ENCODE measurements around the gene UBL7.
"Not testable (repeated sequence)": the region's sequence is repeated elsewhere in the genome, so short reads cannot be mapped to it uniquely, and the experiment has no call there.

UBL7 gene, protein sequence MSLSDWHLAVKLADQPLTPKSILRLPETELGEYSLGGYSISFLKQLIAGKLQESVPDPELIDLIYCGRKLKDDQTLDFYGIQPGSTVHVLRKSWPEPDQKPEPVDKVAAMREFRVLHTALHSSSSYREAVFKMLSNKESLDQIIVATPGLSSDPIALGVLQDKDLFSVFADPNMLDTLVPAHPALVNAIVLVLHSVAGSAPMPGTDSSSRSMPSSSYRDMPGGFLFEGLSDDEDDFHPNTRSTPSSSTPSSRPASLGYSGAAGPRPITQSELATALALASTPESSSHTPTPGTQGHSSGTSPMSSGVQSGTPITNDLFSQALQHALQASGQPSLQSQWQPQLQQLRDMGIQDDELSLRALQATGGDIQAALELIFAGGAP

DNA sequence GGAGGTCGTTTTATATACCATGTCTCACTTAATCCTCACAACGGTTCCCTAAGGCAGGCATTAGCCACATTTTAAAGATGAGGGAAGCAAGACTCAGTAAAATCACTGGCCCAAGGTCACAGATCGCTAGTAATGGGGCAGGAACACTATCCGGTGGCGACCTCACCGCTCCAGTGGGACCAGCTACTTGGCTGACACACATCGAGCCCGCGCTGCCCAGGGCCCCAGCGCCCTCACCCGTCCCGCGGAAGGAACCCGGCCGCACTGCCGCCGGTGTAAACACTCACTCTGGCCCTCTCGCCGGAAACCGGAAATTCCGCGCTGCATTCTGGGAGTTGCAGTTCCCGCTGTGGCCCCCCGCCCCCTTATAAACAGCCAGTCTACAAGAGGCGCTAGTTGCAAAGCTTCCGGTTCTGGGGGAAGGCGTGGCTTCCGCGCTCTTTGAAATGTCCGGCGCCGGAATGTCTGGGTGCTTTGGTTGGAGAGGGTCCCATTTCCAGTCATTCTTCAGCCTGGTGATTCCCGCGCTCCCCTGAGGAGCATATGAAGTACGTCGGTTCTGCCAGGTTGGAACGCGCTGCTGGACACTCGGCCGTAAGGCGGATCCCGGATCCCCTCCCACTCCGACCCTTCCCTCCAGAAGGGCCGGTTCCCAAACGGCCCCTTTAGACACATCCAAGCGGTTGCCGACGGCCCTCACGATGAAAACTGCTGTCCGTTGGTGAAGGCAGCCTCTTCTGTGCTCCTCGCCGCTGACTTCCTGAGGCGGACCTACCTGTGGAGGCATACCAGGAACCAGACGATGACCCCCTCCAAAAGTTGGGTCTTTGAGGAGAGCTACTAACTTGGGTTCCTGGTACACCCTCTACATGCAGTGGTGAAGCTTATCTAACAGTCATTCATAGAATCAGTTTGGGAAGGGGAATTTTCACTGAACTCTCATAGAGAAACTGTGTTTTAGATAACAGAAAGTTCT, at the start of gene UBL7:
TSS of gene UBL7 (minus strand) at position 290 of the 976 bp plus-strand sequence. CDS start 2,293 bp downstream, outside the sequence.
- peak; percentile 92 for FAIRE-seq
- DNase-seq (ENCODE audit: extremely low spot score, insufficient read length, low read depth) = peak; percentile 88

DNA sequence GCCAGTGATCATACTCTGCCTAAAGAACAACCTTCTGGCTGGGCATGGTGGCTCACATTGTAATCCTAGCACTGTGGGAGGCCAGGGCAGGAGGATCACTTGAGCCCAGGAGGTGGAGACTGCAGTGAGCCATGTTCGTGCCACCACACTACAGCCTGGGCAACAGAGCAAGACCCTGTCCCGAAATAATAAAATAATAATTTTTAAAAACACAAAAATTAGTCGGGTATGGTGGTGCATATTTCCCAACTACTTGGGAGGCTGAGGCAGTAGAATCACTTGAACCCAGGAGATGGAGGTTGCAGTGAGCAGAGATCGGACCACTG, 45.5 kb upstream of the UBL7 start:
- FAIRE-seq (no peak), DNase-seq (ENCODE audit: extremely low spot score, insufficient read length, low read depth) (no peak)

DNA sequence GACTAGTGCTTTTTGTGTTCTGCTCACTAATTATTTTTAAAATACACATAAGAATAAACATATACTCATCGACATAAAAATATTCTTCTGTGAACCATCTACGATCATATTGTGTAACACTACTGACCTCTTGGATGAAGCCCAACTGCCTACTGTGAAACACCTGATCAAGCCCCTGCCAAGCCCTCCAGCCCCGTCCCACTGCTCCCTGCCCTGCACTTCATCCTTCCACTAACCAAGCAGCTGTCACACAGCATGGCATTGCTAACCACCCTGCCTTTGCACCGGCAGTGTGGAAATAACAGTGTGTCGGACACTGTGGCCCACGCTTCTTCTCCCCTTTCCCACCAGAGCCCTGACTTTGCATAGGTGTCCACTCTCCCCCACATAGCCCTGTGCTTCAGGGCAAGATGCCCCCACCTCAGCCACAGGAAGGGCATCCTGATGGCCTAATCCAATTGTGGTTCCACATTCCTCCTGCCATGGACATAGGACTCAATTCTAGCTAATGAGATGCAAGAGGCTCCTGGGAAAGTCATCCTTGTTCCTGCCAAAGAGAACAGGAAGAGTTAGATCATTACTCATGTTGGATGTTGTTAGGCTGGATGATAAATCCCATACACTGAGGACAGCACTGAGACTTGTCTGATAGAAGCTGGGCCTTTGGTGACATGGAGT, 45.0 kb upstream of the UBL7 start:
- FAIRE-seq = no peak
- DNase-seq (ENCODE audit: extremely low spot score, insufficient read length, low read depth) = no peak

DNA sequence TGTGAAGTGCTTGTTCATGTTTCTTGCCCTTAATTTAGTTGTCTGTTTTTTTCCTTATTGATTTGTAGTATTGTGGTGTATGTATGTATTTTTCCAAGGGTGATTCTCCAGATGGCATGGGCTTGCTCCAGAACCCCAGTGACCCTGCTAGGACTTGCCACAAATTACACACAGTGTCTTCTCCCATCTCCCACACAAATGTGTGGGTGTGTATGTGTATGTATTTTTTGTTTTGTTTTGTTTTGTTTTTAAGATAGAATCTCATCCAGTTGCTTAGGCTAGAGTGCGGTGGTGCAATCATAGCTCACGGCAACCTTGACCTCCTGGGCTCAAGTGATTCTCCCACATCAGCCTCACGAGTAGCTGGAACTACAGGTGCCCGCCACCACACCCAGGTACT, 43.9 kb upstream of the UBL7 start:
- no peak for FAIRE-seq
- no peak for DNase-seq (ENCODE audit: extremely low spot score, insufficient read length, low read depth)

DNA sequence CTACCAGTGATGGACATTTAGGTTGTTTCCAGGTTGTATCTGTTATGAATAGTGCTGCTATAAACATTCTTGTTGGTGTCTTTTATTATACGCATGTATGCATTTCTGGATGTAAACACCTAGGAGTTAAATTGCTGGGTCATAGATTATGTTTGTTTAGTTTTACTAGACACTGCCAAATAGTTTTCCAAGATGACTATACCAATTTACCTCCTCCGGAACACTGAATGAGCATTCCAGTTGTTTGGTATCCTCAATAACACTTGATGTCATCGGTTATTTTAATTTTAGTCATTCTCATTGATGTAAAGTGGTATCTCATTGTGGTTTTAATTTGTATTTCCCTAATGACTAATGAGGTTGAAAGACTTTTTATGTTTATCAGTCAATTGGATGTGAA, 43.5 kb upstream of the UBL7 start:
- no peak for DNase-seq (ENCODE audit: extremely low spot score, insufficient read length, low read depth)
- no peak for FAIRE-seq

DNA sequence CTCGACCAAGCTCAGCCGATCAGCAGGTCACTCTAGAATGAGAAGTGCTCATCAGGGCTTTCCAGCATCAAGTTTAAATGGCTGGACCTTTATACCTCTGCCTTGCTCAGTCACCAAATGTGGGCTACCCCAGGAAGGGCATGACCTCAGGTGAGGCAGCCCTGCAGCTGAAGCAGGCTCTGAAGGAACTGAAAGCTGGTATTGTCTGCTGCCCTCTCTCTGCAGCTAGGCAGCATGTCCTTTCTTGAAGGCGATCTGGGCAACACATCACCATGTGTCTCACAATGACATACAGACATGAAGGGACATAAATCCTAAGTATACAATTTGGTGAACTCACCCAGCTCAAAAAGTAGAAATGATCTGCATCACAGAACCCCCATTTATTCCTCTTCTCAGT, 41.3 kb upstream of the UBL7 start:
- DNase-seq (ENCODE audit: extremely low spot score, insufficient read length, low read depth) (no peak), FAIRE-seq (peak; percentile 72)

DNA sequence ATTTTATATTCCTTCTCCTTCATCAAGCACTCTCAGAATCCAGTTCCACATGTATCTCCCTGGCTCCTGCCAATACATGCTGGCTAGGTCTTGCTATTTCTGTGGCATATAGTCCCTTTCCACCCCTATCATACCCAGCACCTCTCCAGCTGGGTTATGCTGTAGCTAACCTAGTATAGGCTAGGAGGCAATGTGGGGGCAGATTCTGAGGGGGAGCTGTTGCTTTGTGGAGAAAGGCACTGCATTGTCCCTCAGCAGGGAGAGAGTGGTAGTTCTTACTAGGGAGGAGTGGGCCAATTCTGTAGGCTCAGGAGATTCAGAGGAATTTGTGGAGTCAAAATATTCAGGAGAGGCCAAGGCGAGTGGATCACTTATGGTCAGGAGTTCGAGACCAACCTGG, 39.4 kb upstream of the UBL7 start:
- no peak for FAIRE-seq

DNA sequence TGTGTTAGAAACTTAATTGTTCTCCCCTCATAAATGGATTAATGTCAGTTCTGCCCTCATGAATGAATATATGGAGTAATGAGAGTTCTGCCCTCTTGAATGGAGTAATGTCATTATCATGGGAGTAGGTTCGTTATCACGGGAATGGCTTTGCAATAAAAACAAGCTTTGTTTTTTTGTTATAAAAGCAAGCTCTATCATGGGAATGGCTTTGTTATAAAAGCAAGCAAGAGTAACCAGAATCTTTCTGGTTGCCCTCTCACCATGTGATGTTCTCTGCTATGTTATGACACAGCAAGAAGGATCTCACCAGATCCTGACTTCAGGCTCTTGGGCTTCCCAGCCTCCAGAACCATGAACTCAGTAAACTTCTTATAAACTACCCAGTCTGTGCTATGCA, 38.4 kb upstream of the UBL7 start:
- DNase-seq (ENCODE audit: extremely low spot score, insufficient read length, low read depth) (no peak), FAIRE-seq (no peak)

More for the DNA sequence above, 39.4 kb upstream of the UBL7 start:
- no peak for DNase-seq (ENCODE audit: extremely low spot score, insufficient read length, low read depth)

DNA sequence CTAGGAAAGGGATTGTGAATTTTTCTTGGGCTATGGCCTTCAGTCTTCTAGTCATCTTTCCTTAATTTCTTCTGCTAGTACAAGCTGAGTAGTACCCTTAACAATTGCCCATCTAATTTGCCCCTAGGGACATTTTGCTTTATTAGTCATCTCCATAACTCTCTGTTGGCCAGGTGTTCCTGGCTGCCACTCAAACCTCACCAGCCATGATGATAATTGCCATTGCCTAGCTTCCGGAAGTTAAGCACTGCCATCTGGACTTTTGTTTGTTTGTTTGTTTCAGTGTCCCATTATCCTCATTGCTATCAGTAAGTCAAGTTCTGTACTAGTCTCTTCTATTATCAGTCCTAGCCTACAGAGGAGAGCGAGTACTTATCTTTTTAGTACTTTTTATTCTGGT, 36.6 kb upstream of the UBL7 start:
- FAIRE-seq (no peak), DNase-seq (ENCODE audit: extremely low spot score, insufficient read length, low read depth) (no peak)

DNA sequence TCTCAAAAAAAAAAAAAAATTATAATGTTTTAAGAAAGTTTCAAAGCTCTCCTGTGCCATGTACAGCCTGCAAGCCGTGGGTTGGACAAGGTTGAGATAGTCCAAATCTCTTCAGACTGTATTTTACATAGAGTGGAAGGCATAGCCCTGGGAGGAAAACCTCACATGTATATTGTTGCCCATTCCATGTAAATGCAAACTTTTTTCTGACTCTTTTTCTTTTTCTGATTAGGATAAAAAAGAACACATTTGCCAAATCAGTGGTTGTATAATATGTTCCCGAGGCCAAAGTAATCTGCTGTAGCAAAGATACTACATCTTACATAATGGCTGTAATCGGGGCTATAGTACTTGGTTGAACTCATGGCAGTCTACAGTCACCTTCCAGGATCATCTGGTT, 35.7 kb upstream of the UBL7 start:
- FAIRE-seq (no peak), DNase-seq (ENCODE audit: extremely low spot score, insufficient read length, low read depth) (no peak)

DNA sequence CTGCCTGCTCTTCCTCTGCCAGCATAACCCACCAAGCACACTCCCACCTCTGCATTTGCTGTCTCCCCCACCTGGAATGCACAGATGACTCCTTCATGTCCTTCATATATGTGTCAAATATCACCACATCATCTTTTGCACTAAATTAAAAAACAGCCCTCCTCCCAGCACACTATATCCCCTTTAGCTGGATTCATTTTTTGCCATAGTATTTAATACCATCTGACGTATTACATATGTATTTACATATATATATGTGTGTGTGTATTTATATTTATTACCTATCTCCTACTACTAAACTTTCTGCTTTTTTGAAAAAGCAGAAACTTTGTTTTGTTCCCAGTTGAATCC, 29.4 kb upstream of the UBL7 start:
- FAIRE-seq = no peak
- DNase-seq (ENCODE audit: extremely low spot score, insufficient read length, low read depth) = no peak

DNA sequence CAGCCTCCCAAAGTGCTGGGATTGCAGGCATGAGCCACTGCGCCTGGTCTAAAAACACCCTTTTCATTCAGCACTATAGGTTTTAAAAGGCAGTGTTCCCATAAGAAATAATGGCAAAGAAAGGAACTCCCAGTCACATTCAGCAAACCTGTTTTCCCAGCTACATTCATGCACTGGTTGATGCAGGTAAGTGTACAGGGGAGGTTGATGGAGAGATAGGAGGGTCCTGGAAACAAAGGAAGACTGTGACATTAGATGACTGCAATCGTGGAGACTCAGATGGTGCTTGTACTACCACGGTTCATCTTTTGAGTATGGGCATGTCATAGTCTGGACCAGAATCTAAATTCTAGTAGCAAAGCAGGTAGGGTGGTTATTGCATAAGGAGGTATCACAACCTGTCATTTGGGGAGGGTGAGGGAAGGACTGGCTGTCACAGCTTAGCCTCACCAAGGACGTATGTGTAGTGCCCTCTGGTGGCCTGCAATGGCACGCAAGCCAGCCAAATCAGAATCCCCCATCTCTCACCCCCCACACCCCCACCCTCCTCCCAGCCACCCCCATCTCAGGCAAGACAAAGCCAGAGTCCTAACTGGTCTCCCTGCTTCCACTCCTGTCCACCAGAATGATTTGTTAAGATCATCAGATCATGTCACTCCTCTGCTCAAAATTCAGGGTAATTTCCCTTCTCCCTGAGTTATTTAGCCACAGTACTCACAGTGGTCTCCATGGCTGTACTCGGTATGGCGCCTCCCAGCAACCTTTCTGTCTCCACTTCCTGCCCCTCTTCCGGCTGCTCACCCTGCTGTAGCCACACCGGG, 28.8 kb upstream of the UBL7 start:
- FAIRE-seq (peak; percentile 78), DNase-seq (ENCODE audit: extremely low spot score, insufficient read length, low read depth) (peak; percentile 52)

DNA sequence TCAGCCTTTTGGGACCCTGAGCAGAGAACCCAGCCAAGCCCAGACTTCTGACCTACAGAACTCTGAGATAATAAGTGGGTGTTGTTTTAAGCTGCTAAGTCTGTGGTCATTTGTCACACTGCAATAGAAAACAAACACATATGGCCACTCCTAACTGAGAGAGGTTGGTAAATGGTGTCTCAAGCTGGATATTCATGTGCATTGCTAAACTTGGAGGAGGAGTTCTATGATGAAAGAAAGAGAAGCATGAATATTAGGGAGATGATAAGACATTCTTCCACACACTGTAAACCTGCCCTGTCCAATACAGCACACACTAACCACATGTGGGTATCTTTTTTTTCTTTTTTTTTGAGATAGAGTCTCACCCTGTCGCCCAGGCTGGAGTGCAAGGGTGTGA, 27.8 kb upstream of the UBL7 start:
- FAIRE-seq (no peak), DNase-seq (ENCODE audit: extremely low spot score, insufficient read length, low read depth) (no peak)

DNA sequence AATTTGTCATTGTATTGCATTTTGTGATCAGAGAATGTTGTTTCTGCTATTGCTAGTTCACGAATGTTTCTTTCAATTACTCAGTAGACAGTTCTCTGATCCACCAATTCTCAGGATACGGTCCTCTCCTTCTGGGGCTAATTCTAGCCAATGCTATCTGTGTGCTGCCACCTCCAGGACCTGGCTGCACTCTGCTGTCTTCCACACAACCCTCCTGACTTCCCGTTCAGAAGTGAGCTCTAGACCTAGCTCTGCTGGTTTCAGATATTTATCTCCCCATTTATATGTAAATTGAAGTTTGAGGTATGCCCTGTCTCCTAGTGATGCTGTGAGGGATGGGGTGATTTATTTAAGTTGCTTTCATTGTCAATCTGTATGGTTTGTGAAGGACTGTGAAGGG, 21.7 kb upstream of the UBL7 start:
- no peak for FAIRE-seq
- DNase-seq (ENCODE audit: extremely low spot score, insufficient read length, low read depth) = no peak

DNA sequence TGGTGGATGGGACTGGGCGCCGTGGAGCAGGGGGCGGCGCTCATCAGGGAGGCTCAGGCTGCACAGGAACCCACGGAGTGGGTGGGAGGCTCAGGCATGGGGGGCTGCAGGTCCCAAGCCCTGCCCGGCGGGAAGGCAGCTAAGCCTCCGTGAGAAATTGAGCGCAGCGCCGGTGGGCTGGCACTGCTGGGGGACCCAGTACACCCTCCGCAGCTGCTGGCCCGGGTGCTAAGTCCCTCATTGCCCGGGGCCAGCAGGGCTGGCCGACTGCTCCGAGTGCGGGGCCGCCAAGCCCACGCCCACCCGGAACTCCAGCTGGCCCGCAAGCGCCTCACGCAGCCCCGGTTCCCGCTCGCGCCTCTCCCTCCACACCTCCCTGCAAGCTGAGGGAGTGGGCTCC, 19.4 kb upstream of the UBL7 start:
- not testable (repeated sequence) for DNase-seq (ENCODE audit: extremely low spot score, insufficient read length, low read depth); FAIRE-seq

DNA sequence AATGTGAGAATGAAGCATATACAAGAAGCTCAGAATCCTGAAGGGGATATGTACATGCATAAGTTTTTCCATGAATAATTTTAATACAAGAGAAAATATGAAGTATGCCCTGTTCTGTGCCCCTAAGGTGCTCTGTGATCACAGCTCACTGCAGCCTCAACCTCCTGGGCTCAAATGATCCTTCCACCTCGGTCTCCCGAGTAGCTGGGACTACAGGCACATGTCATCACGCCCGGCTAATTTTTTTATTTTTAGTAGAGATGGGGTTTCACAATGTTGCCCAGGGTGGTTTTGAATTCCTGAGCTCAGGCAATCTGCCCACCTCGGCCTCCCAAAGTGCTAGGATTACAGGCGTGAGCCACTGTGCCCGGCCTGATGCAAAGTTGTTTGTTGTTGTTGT, 10.7 kb upstream of the UBL7 start:
- not testable (repeated sequence) for FAIRE-seq; DNase-seq (ENCODE audit: extremely low spot score, insufficient read length, low read depth)

DNA sequence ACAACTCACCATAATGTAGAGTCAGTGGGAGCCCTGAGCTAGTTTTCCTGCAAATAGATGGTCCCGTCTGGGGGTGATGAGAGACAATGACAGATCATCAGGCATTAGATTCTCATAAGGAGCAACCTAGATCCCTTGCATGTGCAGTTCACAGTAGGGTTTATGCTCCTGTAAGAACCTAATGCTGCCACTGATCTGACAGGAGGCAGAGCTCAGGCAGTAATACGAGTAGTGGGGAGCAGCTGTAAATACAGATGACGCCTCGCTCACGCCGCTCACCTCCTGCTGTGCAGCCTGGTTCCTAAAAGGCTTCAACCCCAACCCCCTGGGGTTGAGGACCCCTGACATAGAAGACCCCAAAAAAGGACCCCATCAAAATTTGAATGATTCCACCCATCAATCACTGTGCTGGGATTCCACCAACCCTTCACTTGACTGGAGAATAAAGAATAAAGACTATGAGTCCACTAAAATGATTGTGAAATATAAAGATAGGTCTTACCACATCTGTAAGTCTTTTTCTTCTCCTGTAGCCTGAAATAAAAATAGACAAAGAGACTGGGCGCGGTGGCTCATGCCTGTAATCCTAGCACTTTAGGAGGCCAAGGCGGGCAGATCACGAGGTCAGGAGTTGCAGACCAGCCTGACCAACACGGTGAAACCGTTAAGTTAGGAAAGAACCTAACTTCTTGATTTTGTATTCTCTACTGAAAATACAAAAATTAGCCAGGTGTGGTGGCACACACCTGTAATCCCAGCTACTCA, 9.9 kb upstream of the UBL7 start:
- DNase-seq (ENCODE audit: extremely low spot score, insufficient read length, low read depth) (no peak), FAIRE-seq (no peak)

DNA sequence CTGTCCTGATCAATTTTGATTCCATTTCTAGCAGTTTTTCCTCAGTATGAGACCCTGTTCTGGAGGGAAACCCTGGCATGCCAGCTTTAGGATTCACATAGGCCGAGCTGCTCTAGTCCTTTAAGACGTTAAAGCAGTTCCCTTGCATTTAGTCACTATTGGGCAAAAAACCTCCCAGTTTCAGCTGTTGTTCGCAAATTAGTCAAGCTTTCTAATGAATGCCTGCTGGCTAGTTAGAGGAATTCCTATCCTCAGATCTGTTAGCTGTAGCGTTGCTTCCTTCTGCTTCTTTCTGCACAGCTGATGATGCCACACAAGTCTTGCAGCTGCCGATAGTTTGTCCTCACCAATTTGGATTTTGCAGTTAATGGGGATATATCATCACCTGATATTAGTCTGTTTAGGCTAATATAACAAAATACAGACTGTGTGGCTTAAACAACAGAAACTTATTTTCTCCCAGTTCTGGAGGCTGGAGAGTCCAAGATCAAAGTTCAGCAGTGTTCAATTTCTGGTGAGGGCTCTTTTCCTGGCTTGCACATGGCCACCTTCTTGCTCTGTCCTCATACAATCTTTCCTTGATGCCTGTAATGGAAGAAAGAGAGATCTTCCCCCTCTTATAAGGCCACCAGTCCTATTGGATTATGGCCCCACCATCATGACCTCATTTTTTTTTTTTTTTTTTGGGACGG, 7.5 kb upstream of the UBL7 start:
- DNase-seq (ENCODE audit: extremely low spot score, insufficient read length, low read depth) (no peak), FAIRE-seq (no peak)

DNA sequence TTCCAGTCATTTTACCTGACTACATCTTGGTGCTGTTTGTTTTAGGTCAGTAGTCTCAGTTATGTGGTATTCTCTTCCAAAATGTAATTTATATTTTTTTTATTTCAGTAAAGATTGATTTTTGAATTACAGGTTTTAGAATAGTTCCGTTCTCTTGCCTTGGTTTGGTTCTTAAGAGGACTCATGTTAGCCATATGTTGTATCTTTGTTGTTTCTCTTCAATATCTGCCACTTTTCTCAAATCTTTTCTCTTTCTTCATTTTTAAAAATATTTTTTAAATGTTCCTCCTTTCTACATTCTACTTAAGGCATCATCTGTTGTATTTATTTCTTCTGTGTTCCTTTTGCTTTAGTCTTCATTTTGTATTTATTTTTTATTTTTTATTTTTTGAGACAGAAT, 5.6 kb upstream of the UBL7 start:
- FAIRE-seq (no peak), DNase-seq (ENCODE audit: extremely low spot score, insufficient read length, low read depth) (no peak)
